ENCODE measurements around the gene MISP. TPM values are rescaled to one million over a fixed set of nuclear protein-coding genes. Genes with fewer than 3 reads are reported as not detected.

Gene MISP
- total and polyA plus RNA-seq, 2 of the 13 experiments (the other 11 are each of a cell fraction or from before 2014, with no cell fraction given) = 0.67 to 1.3 TPM

DNA sequence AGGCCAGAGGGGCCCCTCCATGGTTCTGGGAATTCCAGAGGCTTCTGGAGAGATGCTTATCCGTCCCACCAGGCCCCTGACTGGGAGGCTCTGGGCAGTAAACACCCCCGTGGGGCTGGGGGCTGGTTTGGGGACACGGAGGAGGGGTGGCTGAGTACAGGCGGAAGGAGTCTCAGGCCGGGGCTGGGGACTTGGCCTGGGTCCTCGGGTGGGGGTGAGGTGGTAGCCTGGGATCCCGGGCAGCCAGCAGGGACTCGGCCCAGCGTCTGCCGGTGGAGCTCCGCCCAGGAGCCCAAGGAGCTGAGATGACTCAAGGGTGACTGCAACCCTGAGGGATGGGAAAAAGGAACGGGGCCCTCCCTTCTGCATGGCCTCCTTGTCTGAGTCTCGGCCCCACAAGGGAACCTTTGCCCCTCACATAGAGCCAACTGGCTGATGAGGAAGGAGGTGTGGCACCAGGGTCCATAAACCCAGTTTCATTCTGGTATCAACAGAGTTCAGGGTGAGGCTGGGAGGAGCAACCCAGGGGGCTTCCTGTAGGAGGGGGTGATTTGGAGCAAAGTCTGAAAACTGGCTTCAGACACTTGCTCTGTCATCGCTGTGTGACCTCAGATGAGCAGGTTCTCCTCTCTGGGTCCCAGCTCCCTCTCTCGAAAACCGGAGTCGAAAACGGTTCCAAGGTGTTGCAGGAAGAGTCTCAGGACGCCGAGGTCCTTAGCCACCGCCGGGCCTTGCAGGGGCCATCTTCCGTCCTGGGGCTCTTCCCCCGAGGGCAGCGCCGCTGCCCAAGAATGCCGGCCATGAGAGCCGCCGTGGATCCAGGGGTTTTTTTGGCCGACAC, 809 bp downstream of the MISP start (continued):
- no peak for TF ChIP-seq ZNF318 (CRISPR knock-in tag; IDR thresholded peaks at IDR 0.05)
- TF ChIP-seq ETV6 (CRISPR knock-in tag; conservative IDR thresholded peaks at IDR 0.05) = no peak
- TF ChIP-seq ZNF256 (CRISPR knock-in tag; conservative IDR thresholded peaks at IDR 0.05) = no peak
- TF ChIP-seq ZSCAN22 (CRISPR knock-in tag; IDR thresholded peaks at IDR 0.05) = no peak
- peak; percentile 90 for TF ChIP-seq ZNF768 (CRISPR knock-in tag; IDR thresholded peaks at IDR 0.05)
- TF ChIP-seq HNRNPUL1 (IDR thresholded peaks at IDR 0.05; ENCODE audit: low read depth, low read length) = no peak
- no peak for TF ChIP-seq RAD51 (IDR thresholded peaks at IDR 0.05; ENCODE audit: borderline replicate concordance)
- TF ChIP-seq TFE3 (CRISPR knock-in tag; IDR thresholded peaks at IDR 0.05) = no peak
- 0 out of 2 replicates have a peak, but pooled peaks have one; percentile 44 for TF ChIP-seq ZNF280D (CRISPR knock-in tag; IDR thresholded peaks at IDR 0.05)
- TF ChIP-seq ZNF264 (CRISPR knock-in tag; IDR thresholded peaks at IDR 0.05) = no peak
- TF ChIP-seq CENPX (CRISPR knock-in tag; IDR thresholded peaks at IDR 0.05) = no peak
- TF ChIP-seq, protein P1, sequence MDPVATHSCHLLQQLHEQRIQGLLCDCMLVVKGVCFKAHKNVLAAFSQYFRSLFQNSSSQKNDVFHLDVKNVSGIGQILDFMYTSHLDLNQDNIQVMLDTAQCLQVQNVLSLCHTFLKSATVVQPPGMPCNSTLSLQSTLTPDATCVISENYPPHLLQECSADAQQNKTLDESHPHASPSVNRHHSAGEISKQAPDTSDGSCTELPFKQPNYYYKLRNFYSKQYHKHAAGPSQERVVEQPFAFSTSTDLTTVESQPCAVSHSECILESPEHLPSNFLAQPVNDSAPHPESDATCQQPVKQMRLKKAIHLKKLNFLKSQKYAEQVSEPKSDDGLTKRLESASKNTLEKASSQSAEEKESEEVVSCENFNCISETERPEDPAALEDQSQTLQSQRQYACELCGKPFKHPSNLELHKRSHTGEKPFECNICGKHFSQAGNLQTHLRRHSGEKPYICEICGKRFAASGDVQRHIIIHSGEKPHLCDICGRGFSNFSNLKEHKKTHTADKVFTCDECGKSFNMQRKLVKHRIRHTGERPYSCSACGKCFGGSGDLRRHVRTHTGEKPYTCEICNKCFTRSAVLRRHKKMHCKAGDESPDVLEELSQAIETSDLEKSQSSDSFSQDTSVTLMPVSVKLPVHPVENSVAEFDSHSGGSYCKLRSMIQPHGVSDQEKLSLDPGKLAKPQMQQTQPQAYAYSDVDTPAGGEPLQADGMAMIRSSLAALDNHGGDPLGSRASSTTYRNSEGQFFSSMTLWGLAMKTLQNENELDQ (CRISPR knock-in tag; IDR thresholded peaks at IDR 0.05; ENCODE audit: borderline replicate concordance) = no peak

All from HepG2 (cell line).